ENCODE measurements around the gene PCP2. TPM values are rescaled to one million over a fixed set of nuclear protein-coding genes. Genes with fewer than 3 reads are reported as not detected.

PCP2 gene
- total RNA-seq, 1 donor from 2014 or later = not detected

GRCh38 chr19:7676376-7676775 is 42.9 kb upstream of the PCP2 start:
- Histone ChIP-seq H3K4me1 (peaks cover 8% of the 10 kb centered on the region), H3K4me3 (no peak overlapping the region), H3K36me3 (no peaks in the 10 kb centered on the region), H3K27me3 (no peaks in the 10 kb centered on the region), H3K9me3 (no peaks in the 10 kb centered on the region), H3K27ac (no peak overlapping the region)
- intact Hi-C loops (cut with DNase I) = no loop called here
- TF ChIP-seq CTCF (IDR thresholded peaks at IDR 0.05) = no peak
- TF ChIP-seq POLR2A (IDR thresholded peaks at IDR 0.05) = no peak
- no peak for TF ChIP-seq POLR2AphosphoS5 (IDR thresholded peaks at IDR 0.05; ENCODE audit: insufficient read depth in 1 of 2, low read depth in 1 of 2)
- DNase-seq (ENCODE audit: extremely low spot score in 2 of 2) = no peak

- TF ChIP-seq POLR2AphosphoS5 (IDR thresholded peaks at IDR 0.05; ENCODE audit: insufficient read depth in 1 of 2, low read depth in 1 of 2) (no peak), CTCF (IDR thresholded peaks at IDR 0.05) (no peak)
- H3K27ac ChIP-seq = no peak overlapping the region
- H3K4me3 ChIP-seq = no peak overlapping the region
- H3K36me3 ChIP-seq = no peaks in the 10 kb centered on the region
- no peaks in the 10 kb centered on the region for H3K27me3 ChIP-seq
- H3K9me3 ChIP-seq = no peaks in the 10 kb centered on the region
- intact Hi-C loops (cut with DNase I) = no loop called here
- no peaks in the 10 kb centered on the region for H3K4me1 ChIP-seq
- no peak for DNase-seq (ENCODE audit: extremely low spot score in 2 of 2)
Observed at GRCh38 chr19:7674010-7675005, 40.8 kb upstream of the PCP2 start.

GRCh38 chr19:7672522-7672921 is 39.0 kb upstream of the PCP2 start:
- Histone ChIP-seq H3K27me3 (no peaks in the 10 kb centered on the region), H3K4me3 (no peak overlapping the region), H3K36me3 (no peaks in the 10 kb centered on the region), H3K4me1 (no peaks in the 10 kb centered on the region), H3K9me3 (no peaks in the 10 kb centered on the region), H3K27ac (no peak overlapping the region)
- TF ChIP-seq POLR2A (IDR thresholded peaks at IDR 0.05) (no peak), POLR2AphosphoS5 (IDR thresholded peaks at IDR 0.05; ENCODE audit: insufficient read depth in 1 of 2, low read depth in 1 of 2) (no peak), CTCF (IDR thresholded peaks at IDR 0.05) (no peak)
- intact Hi-C loops (cut with DNase I) = no loop called here
- DNase-seq (ENCODE audit: extremely low spot score in 2 of 2) = no peak

- Histone ChIP-seq H3K4me3 (no peak overlapping the region), H3K27ac (no peak overlapping the region), H3K27me3 (no peaks in the 10 kb centered on the region), H3K4me1 (no peaks in the 10 kb centered on the region), H3K9me3 (no peaks in the 10 kb centered on the region), H3K36me3 (no peaks in the 10 kb centered on the region)
- intact Hi-C loops (cut with DNase I) = no loop called here
- TF ChIP-seq CTCF (IDR thresholded peaks at IDR 0.05) = no peak
- TF ChIP-seq POLR2A (IDR thresholded peaks at IDR 0.05) = no peak
- TF ChIP-seq POLR2AphosphoS5 (IDR thresholded peaks at IDR 0.05; ENCODE audit: insufficient read depth in 1 of 2, low read depth in 1 of 2) = no peak
- DNase-seq (ENCODE audit: extremely low spot score in 2 of 2) = no peak
Observed at GRCh38 chr19:7670790-7671189, 37.3 kb upstream of the PCP2 start.

All from vagina (tissue), 2 donors.